ENCODE data around the gene VWA3A. TPM values are rescaled to one million over a fixed set of nuclear protein-coding genes. Genes with fewer than 3 reads are reported as not detected.

The VWA3A gene
- total RNA-seq, 1 experiment from 2014 or later: not detected

- H3K4me2 ChIP-seq (ENCODE audit: low read depth, low read length, poor library complexity, severe bottlenecking): peak overlapping the region; percentile 65
- peak; percentile 69 for DNase-seq
- peak overlapping the region; percentile 13 for H3K9ac ChIP-seq (ENCODE audit: low read length)
- no peaks in the 10 kb centered on the region for H3K9me2 ChIP-seq (replicated peaks; ENCODE audit: insufficient read depth, low read length)
- peak overlapping the region; percentile 12 for H3K27ac ChIP-seq (ENCODE audit: low read length)
- H4K20me1 ChIP-seq (ENCODE audit: insufficient read depth, low read depth, low read length): no peaks in the 10 kb centered on the region
- H3K27me3 ChIP-seq (ENCODE audit: low read length): no peaks in the 10 kb centered on the region
- H3K36me3 ChIP-seq (ENCODE audit: insufficient read depth, low read length): no peaks in the 10 kb centered on the region
- no peak overlapping the region for H2AFZ ChIP-seq (ENCODE audit: low read length)
- no peaks in the 10 kb centered on the region for H3K9me3 ChIP-seq (ENCODE audit: low read length)
- peaks cover 29% of the 10 kb centered on the region for H3K4me1 ChIP-seq (ENCODE audit: low read length)
- peak overlapping the region; percentile 3; the same call in 1 of the 2 replicates for H3K4me3 ChIP-seq (ENCODE audit: low read length)
- no peaks in the 10 kb centered on the region for H3K79me2 ChIP-seq (ENCODE audit: low read length)
Measured at GRCh38 chr16:22198547-22199293, 106.4 kb downstream of the VWA3A start.

GRCh38 chr16:22202261-22202637 is 109.9 kb downstream of the VWA3A start:
- Histone ChIP-seq H3K4me3 (ENCODE audit: low read length) (no peak overlapping the region), H3K9me3 (ENCODE audit: low read length) (no peaks in the 10 kb centered on the region), H4K20me1 (ENCODE audit: insufficient read depth, low read depth, low read length) (peaks cover under 1% of the 10 kb centered on the region; the same call in 1 of the 2 replicates), H3K79me2 (ENCODE audit: low read length) (peaks cover 10% of the 10 kb centered on the region), H3K9ac (ENCODE audit: low read length) (no peak overlapping the region), H3K9me2 (replicated peaks; ENCODE audit: insufficient read depth, low read length) (no peaks in the 10 kb centered on the region), H2AFZ (ENCODE audit: low read length) (no peak overlapping the region), H3K27ac (ENCODE audit: low read length) (no peak overlapping the region), H3K27me3 (ENCODE audit: low read length) (no peaks in the 10 kb centered on the region), H3K4me1 (ENCODE audit: low read length) (peaks cover 31% of the 10 kb centered on the region), H3K36me3 (ENCODE audit: insufficient read depth, low read length) (no peaks in the 10 kb centered on the region), H3K4me2 (ENCODE audit: low read depth, low read length, poor library complexity, severe bottlenecking) (no peak overlapping the region)
- no peak for DNase-seq

GRCh38 chr16:22203091-22203490 is 110.8 kb downstream of the VWA3A start:
- H3K79me2 ChIP-seq (ENCODE audit: low read length): peaks cover 18% of the 10 kb centered on the region
- H2AFZ ChIP-seq (ENCODE audit: low read length): no peak overlapping the region
- no peaks in the 10 kb centered on the region for H3K27me3 ChIP-seq (ENCODE audit: low read length)
- no peak for DNase-seq
- H3K4me2 ChIP-seq (ENCODE audit: low read depth, low read length, poor library complexity, severe bottlenecking): no peak overlapping the region
- H4K20me1 ChIP-seq (ENCODE audit: insufficient read depth, low read depth, low read length): peaks cover 5% of the 10 kb centered on the region; the same call in 1 of the 2 replicates
- no peak overlapping the region for H3K9ac ChIP-seq (ENCODE audit: low read length)
- no peaks in the 10 kb centered on the region for H3K36me3 ChIP-seq (ENCODE audit: insufficient read depth, low read length)
- H3K9me2 ChIP-seq (replicated peaks; ENCODE audit: insufficient read depth, low read length): no peaks in the 10 kb centered on the region
- H3K4me1 ChIP-seq (ENCODE audit: low read length): peaks cover 39% of the 10 kb centered on the region
- H3K9me3 ChIP-seq (ENCODE audit: low read length): no peaks in the 10 kb centered on the region
- H3K27ac ChIP-seq (ENCODE audit: low read length): no peak overlapping the region
- H3K4me3 ChIP-seq (ENCODE audit: low read length): no peak overlapping the region

- H3K4me1 ChIP-seq (ENCODE audit: low read length): peaks cover 38% of the 10 kb centered on the region
- no peak overlapping the region for H3K4me3 ChIP-seq (ENCODE audit: low read length)
- no peak for DNase-seq
Measured at GRCh38 chr16:22204091-22204655, 111.8 kb downstream of the VWA3A start.

GRCh38 chr16:22205577-22206012 is 113.3 kb downstream of the VWA3A start:
- Histone ChIP-seq H3K9me3 (ENCODE audit: low read length) (peaks cover under 1% of the 10 kb centered on the region; the same call in 1 of the 2 replicates), H3K4me1 (ENCODE audit: low read length) (peaks cover 41% of the 10 kb centered on the region), H3K27me3 (ENCODE audit: low read length) (no peaks in the 10 kb centered on the region), H2AFZ (ENCODE audit: low read length) (peak overlapping the region; percentile 89), H3K9ac (ENCODE audit: low read length) (peak overlapping the region; percentile 57), H4K20me1 (ENCODE audit: insufficient read depth, low read depth, low read length) (peaks cover 5% of the 10 kb centered on the region; the same call in 1 of the 2 replicates), H3K36me3 (ENCODE audit: insufficient read depth, low read length) (peaks cover under 1% of the 10 kb centered on the region; the same call in 1 of the 2 replicates), H3K27ac (ENCODE audit: low read length) (no peak overlapping the region), H3K4me3 (ENCODE audit: low read length) (peak overlapping the region; percentile 80), H3K4me2 (ENCODE audit: low read depth, low read length, poor library complexity, severe bottlenecking) (peak overlapping the region; percentile 83), H3K9me2 (replicated peaks; ENCODE audit: insufficient read depth, low read length) (no peaks in the 10 kb centered on the region), H3K79me2 (ENCODE audit: low read length) (peaks cover 43% of the 10 kb centered on the region)
- no peak for DNase-seq

More at GRCh38 chr16:22204091-22204655, 111.8 kb downstream of the VWA3A start:
- no peaks in the 10 kb centered on the region for H3K36me3 ChIP-seq (ENCODE audit: insufficient read depth, low read length)
- no peak overlapping the region for H3K9ac ChIP-seq (ENCODE audit: low read length)
- H4K20me1 ChIP-seq (ENCODE audit: insufficient read depth, low read depth, low read length): peaks cover 5% of the 10 kb centered on the region; the same call in 1 of the 2 replicates
- no peaks in the 10 kb centered on the region for H3K27me3 ChIP-seq (ENCODE audit: low read length)
- H3K4me2 ChIP-seq (ENCODE audit: low read depth, low read length, poor library complexity, severe bottlenecking): no peak overlapping the region
- H2AFZ ChIP-seq (ENCODE audit: low read length): no peak overlapping the region
- no peak overlapping the region for H3K27ac ChIP-seq (ENCODE audit: low read length)
- no peaks in the 10 kb centered on the region for H3K9me2 ChIP-seq (replicated peaks; ENCODE audit: insufficient read depth, low read length)
- H3K79me2 ChIP-seq (ENCODE audit: low read length): peaks cover 29% of the 10 kb centered on the region
- no peaks in the 10 kb centered on the region for H3K9me3 ChIP-seq (ENCODE audit: low read length)

- Histone ChIP-seq H3K9ac (ENCODE audit: low read length) (peak within 1 kb of the TSS; percentile 85), H3K27me3 (ENCODE audit: low read length) (no peaks in the 10 kb centered on the region), H3K4me2 (ENCODE audit: low read depth, low read length, poor library complexity, severe bottlenecking) (peak within 1 kb of the TSS; percentile 83), H3K9me3 (ENCODE audit: low read length) (peaks cover 5% of the 10 kb centered on the region; the same call in 1 of the 2 replicates), H3K79me2 (ENCODE audit: low read length) (peaks cover 50% of the 10 kb centered on the region), H3K36me3 (ENCODE audit: insufficient read depth, low read length) (peaks cover 7% of the 10 kb centered on the region), H3K4me3 (ENCODE audit: low read length) (peak within 1 kb of the TSS; percentile 80), H2AFZ (ENCODE audit: low read length) (peak within 1 kb of the TSS; percentile 89), H3K4me1 (ENCODE audit: low read length) (peaks cover 43% of the 10 kb centered on the region), H3K9me2 (replicated peaks; ENCODE audit: insufficient read depth, low read length) (no peaks in the 10 kb centered on the region), H3K27ac (ENCODE audit: low read length) (peak within 1 kb of the TSS; percentile 81), H4K20me1 (ENCODE audit: insufficient read depth, low read depth, low read length) (peaks cover 5% of the 10 kb centered on the region; the same call in 1 of the 2 replicates)
- peak; percentile 95 for DNase-seq
Measured at GRCh38 chr16:22206013-22206841, 113.9 kb downstream of the VWA3A start, which contains the start of gene EEF2K. Gene EEF2K (plus strand): TSS chr16:22206278. CDS start chr16:22225730, 19,452 bp downstream.

Measured in Karpas-422 (cell line).